A549 (cell line): ENCODE results near the gene LRRC51. TPM values are rescaled to one million over a fixed set of nuclear protein-coding genes. Genes with fewer than 3 reads are reported as not detected.
A peak's percentile ranks its signal among the peaks of the same experiment; 100 is the strongest.

ENCODE experiments used
- ATAC-seq, 2 experiments: fragments of 200-7000 bp in 1 of 2; fragments of >200 bp in 1 of 2; cut with Nextera tagmentation in 1 of 2; cut with Tn5 transposase in 1 of 2; 3 replicates each; pipeline versions ENCODE4 v1.8.0 to v1.9.1; 2018 to 2020; ENCODE audit warnings: mild to moderate bottlenecking in 1 of 2, moderate library complexity in 1 of 2
- CTCF ChIA-PET: fragments of 300-600 bp; sonication (Branson Sonifier 250); formaldehyde crosslinking; extraction: SDS; loops from one replicate; lab custom pipeline; 2021; ENCODE audit warnings: antibody characterized with exemption, inconsistent platforms; lab: Yijun Ruan, JAX
- POLR2A ChIA-PET: fragments of 350-600 bp; formaldehyde crosslinking; extraction: SDS; loops from one replicate; lab custom pipeline; 2021; ENCODE audit warnings: antibody characterized with exemption, inconsistent platforms; lab: Yijun Ruan, JAX
- DNase-seq, 2 experiments: peaks; one replicate each; pipeline versions ENCODE4 v3.0.0 to v3.0.0-alpha.2; 2011 to 2016; ENCODE audit warnings: low read depth in 1 of 2, low spot score in 1 of 2
- FAIRE-seq: peaks from 2 replicates; lab custom pipeline; 2011; peaks lifted over from hg19 to GRCh38; lab: Jason Lieb, UNC
- H3K27ac ChIP-seq, 2 experiments: fragments of >200 bp; sonication (Bioruptor Twin); formaldehyde crosslinking; 3 replicates each; pipeline ENCODE4 v1.5.1; 2016 to 2017
- H3K4me1 ChIP-seq: fragments of >200 bp; sonication (Bioruptor Twin); formaldehyde crosslinking; 3 replicates; pipeline ENCODE4 v1.6.1; 2016
- H3K4me2 ChIP-seq: fragments of >200 bp; sonication (Bioruptor Twin); formaldehyde crosslinking; 3 replicates; pipeline ENCODE4 v1.6.1; 2016
- H3K4me3 ChIP-seq: fragments of >200 bp; sonication (Bioruptor Twin); formaldehyde crosslinking; 3 replicates; pipeline ENCODE4 v1.5.1; 2016
- H3K9me3 ChIP-seq: fragments of >200 bp; sonication (Bioruptor Twin); formaldehyde crosslinking; 3 replicates; pipeline ENCODE4 v1.6.1; 2016
- BHLHE40 ChIP-seq: IDR thresholded peaks from 2 replicates; pipeline ENCODE4 v1.6.1; 2012; ENCODE audit warnings: low read depth, low read length, inconsistent platforms
- CBX2 ChIP-seq: fragments of 200-600 bp; sonication (generic); IDR thresholded peaks from 2 replicates; pipeline ENCODE4 v1.6.1; 2016; ENCODE audit warnings: low read depth, mild to moderate bottlenecking, borderline replicate concordance
- CEBPB ChIP-seq, 2 experiments: fragments of >200 bp in 1 of 2; sonication (Bioruptor Twin) in 1 of 2; formaldehyde crosslinking in 1 of 2; IDR thresholded peaks; 2 replicates each; pipeline ENCODE4 v1.6.1; 2012 to 2016
- CTCF ChIP-seq: fragments of >200 bp; sonication (Bioruptor Twin); formaldehyde crosslinking; IDR thresholded peaks from 3 replicates; pipeline ENCODE4 v1.5.1; 2016
- FOSB ChIP-seq: fragments of 250-450 bp; sonication (Bioruptor Pico); IDR thresholded peaks from 2 replicates; pipeline ENCODE4 v1.5.0; 2020; ENCODE audit warnings: mild to moderate bottlenecking, moderate library complexity
- FOXS1 ChIP-seq: fragments of 250-450 bp; sonication (Bioruptor Pico); IDR thresholded peaks from 2 replicates; pipeline ENCODE4 v1.5.0; 2020; ENCODE audit warnings: mild to moderate bottlenecking, moderate library complexity
- GATA3 ChIP-seq: IDR thresholded peaks from 2 replicates; pipeline ENCODE4 v1.6.1; 2012; ENCODE audit warnings: borderline replicate concordance
- HDAC2 ChIP-seq: fragments of 200-600 bp; sonication (generic); IDR thresholded peaks from 2 replicates; pipeline ENCODE4 v1.6.1; 2016
- HES2 ChIP-seq: fragments of >200 bp; sonication (Bioruptor Twin); formaldehyde crosslinking; IDR thresholded peaks from 2 replicates; pipeline ENCODE4 v1.6.1; 2016
- HOXA7 ChIP-seq: fragments of 250-450 bp; sonication (Bioruptor Pico); IDR thresholded peaks from 2 replicates; pipeline ENCODE4 v1.5.0; 2020; ENCODE audit warnings: mild to moderate bottlenecking, moderate library complexity
- HOXB13 ChIP-seq: fragments of 250-450 bp; sonication (Bioruptor Pico); IDR thresholded peaks from 2 replicates; pipeline ENCODE4 v1.5.0; 2020; ENCODE audit warnings: low read depth, mild to moderate bottlenecking, moderate library complexity
- HOXB5 ChIP-seq: fragments of 250-450 bp; sonication (Bioruptor Pico); IDR thresholded peaks from 2 replicates; pipeline ENCODE4 v1.5.0; 2020; ENCODE audit warnings: mild to moderate bottlenecking, moderate library complexity
- KDM1A ChIP-seq: fragments of 200-600 bp; sonication (generic); IDR thresholded peaks from 2 replicates; pipeline ENCODE4 v1.6.1; 2016; ENCODE audit warnings: low read depth, mild to moderate bottlenecking
- KDM5A ChIP-seq: fragments of 200-600 bp; sonication (generic); IDR thresholded peaks from 2 replicates; pipeline ENCODE4 v1.6.1; 2016; ENCODE audit warnings: antibody characterized with exemption, mild to moderate bottlenecking
- MAFK ChIP-seq: fragments of 450-650 bp; IDR thresholded peaks from 2 replicates; pipeline ENCODE4 v1.6.1; 2014; ENCODE audit not compliant: partially characterized antibody
- MAZ ChIP-seq: fragments of 150-350 bp; IDR thresholded peaks from 2 replicates; pipeline ENCODE4 v1.6.1; 2014; ENCODE audit warnings: antibody characterized with exemption, low read depth, low read length, borderline replicate concordance
- NFE2L2 ChIP-seq: fragments of 150-350 bp; conservative IDR thresholded peaks from 2 replicates; pipeline ENCODE4 v1.6.1; 2014; ENCODE audit warnings: low read length
- NR3C1 ChIP-seq: fragments of >200 bp; sonication (Bioruptor Twin); formaldehyde crosslinking; IDR thresholded peaks from 3 replicates; pipeline ENCODE4 v1.6.1; 2017
- RCOR1 ChIP-seq: fragments of 150-350 bp; IDR thresholded peaks from 2 replicates; pipeline ENCODE4 v1.6.1; 2014; ENCODE audit warnings: antibody characterized with exemption, low read length, low read depth
- USF2 ChIP-seq: fragments of 450-650 bp; IDR thresholded peaks from 2 replicates; pipeline ENCODE4 v1.6.1; 2014; ENCODE audit warnings: antibody characterized with exemption
- ZFP36 ChIP-seq: fragments of 450-650 bp; IDR thresholded peaks from 2 replicates; pipeline ENCODE4 v1.6.1; 2014; ENCODE audit warnings: borderline replicate concordance; ENCODE audit not compliant: partially characterized antibody
- WGBS: methylation state at CpG from one replicate; pipeline ENCODE4 v1.1.6; 2017; ENCODE audit errors: missing lambda C conversion rate; 5-methylcytosine and 5-hydroxymethylcytosine counted together
- polyA plus RNA-seq, 4 experiments: library from polyadenylated mRNA; depleted of rRNA in 3 of 4; stranded (reverse); fragments of >200 nt; fragmentation: RNase III in 1 of 4; extraction: RNeasy Plus Mini Kit Qiagen cat#74134 plus additional on column Dnase treatment in 1 of 4; gene quantifications; 2 replicates in 3 of 4; 3 replicates in 1 of 4; pipeline ENCODE4 v1.2.3, GENCODE V29; 2011 to 2017

LRRC51 gene
- polyA plus RNA-seq, 2 of the 4 experiments (the other 2 are of a cell fraction) = 8.2 to 14.3 TPM

- CTCF ChIA-PET = interaction anchor here (0.6 to 14.0 kb wide), 7 partner anchors 12 to 83 kb away, joined by 3 to 354 read pairs (median 6); no protein-coding TSS in a partner anchor
- Histone ChIP-seq H3K4me2 (peak overlapping the region; percentile 83), H3K4me3 (peak overlapping the region; percentile 94), H3K27ac (peak overlapping the region; percentile 93 to 94), H3K4me1 (peaks cover 14% of the 10 kb centered on the region)
- DNase-seq (no peak), FAIRE-seq (no peak), ATAC-seq (no peak)
- POLR2A ChIA-PET = interaction anchor here (0.7 to 3.3 kb wide), 3 partner anchors 10 to 174 kb away, joined by 3 to 20 read pairs (median 3); partner anchors contain the start of genes ANAPC15 and XNDC1N
- 45% methylated on average over 4 of the region's 4 CpGs for WGBS
- TF ChIP-seq HDAC2 (no peak), CTCF (no peak), MAFK (no peak), CBX2 (no peak), ZFP36 (no peak), NR3C1 (no peak), NFE2L2 (no peak), KDM5A (no peak), RCOR1 (no peak), BHLHE40 (no peak), FOSB (CRISPR knock-in tag) (no peak), HOXB13 (CRISPR knock-in tag) (no peak), USF2 (no peak)
- TF ChIP-seq, all 56 proteins: peak for 0
- H3K9me3 ChIP-seq = no peaks in the 10 kb centered on the region
These were observed 21.5 kb downstream of the LRRC51 start for GRCh38 chr11:72102162-72102561.

- Histone ChIP-seq H3K9me3 (no peaks in the 10 kb centered on the region), H3K4me1 (peaks cover 14% of the 10 kb centered on the region), H3K4me2 (peak overlapping the region; percentile 83), H3K27ac (peak overlapping the region; percentile 93 to 94), H3K4me3 (peak overlapping the region; percentile 94)
- WGBS = 4% methylated on average over 9 of the region's 9 CpGs
- ChIA-PET POLR2A (interaction anchor here (0.6 to 3.3 kb wide), 3 partner anchors 8 to 175 kb away, joined by 3 to 20 read pairs (median 3); partner anchors contain the start of genes ANAPC15 and XNDC1N), CTCF (interaction anchor here (0.6 to 14.0 kb wide), 7 partner anchors 12 to 83 kb away, joined by 3 to 354 read pairs (median 6); no protein-coding TSS in a partner anchor)
- TF ChIP-seq FOXS1 (no peak), MAZ (no peak), KDM1A (no peak), HOXA7 (CRISPR knock-in tag) (0 out of 2 replicates have a peak, but pooled peaks have one; percentile 7), HOXB5 (CRISPR knock-in tag) (no peak), KDM5A (no peak), GATA3 (no peak), HES2 (no peak), CEBPB (IDR thresholded peaks at IDR 0.05) (no peak)
- DNase-seq = no peak
- no peak for FAIRE-seq
- ATAC-seq = no peak; a peak in 1 of 6 replicates
These were observed 21.9 kb downstream of the LRRC51 start for GRCh38 chr11:72102631-72102945.
